Prostate gland (tissue), 2 donors: ENCODE measurements around the gene TAF8. TPM values are rescaled to one million over a fixed set of nuclear protein-coding genes. Genes with fewer than 3 reads are reported as not detected.
A peak's percentile ranks its signal among the peaks of the same experiment; 100 is the strongest.

ENCODE experiments used
- DNase-seq: peaks from one replicate; pipeline ENCODE4 v3.0.0-alpha.2; 2019; ENCODE audit warnings: low spot score
- H3K27ac ChIP-seq, 2 donors: fragments of 200-600 bp; sonication (generic); 2 replicates each; pipeline ENCODE4 v1.5.1; 2017 to 2019
- H3K27me3 ChIP-seq: fragments of 200-600 bp; sonication (generic); replicated peaks from 2 replicates; pipeline ENCODE4 v1.5.1; 2019; ENCODE audit not compliant: insufficient read depth
- H3K36me3 ChIP-seq, 2 donors: fragments of 200-600 bp; sonication (generic); 1 replicate in 1 of 2; 2 replicates in 1 of 2; pipeline versions ENCODE4 v1.5.1 to v1.8.1; 2017 to 2019
- H3K4me1 ChIP-seq: fragments of 200-600 bp; sonication (generic); replicated peaks from 2 replicates; pipeline ENCODE4 v1.5.1; 2019
- H3K4me3 ChIP-seq, 2 donors: fragments of 200-600 bp; sonication (generic); 2 replicates each; pipeline ENCODE4 v1.5.1; 2017 to 2019
- H3K9me3 ChIP-seq: fragments of 200-600 bp; sonication (generic); 2 replicates; pipeline ENCODE4 v1.5.1; 2017
- POLR2A ChIP-seq: fragments of 450-650 bp; IDR thresholded peaks from one replicate; pipeline ENCODE4 v1.6.1; 2016; ENCODE audit warnings: antibody characterized with exemption, mild to moderate bottlenecking
- POLR2AphosphoS5 ChIP-seq: sonication (generic); formaldehyde crosslinking; IDR thresholded peaks from one replicate; pipeline ENCODE4 v1.6.1; 2017; ENCODE audit warnings: antibody characterized with exemption
- WGBS: methylation state at CpG from one replicate; pipeline ENCODE4 v1.1.5; 2018; 5-methylcytosine and 5-hydroxymethylcytosine counted together
- intact Hi-C: fragments of 100-400 bp; cut with DNase I; formaldehyde crosslinking; loops from one replicate; pipeline ENCODE4 v1.14.2; 2022
- total RNA-seq, 2 donors: library from RNA; depleted of rRNA; stranded (reverse); fragments of >200 nt; gene quantifications; one replicate each; pipeline ENCODE4 v1.1.0, GENCODE V29; 2016
- TF ChIP-seq, protein P1 (sequence below), 4 experiments: fragments of 200-600 bp in 2 of 4; fragments of 450-650 bp in 2 of 4; sonication (generic) in 2 of 4; IDR thresholded peaks; 1 replicate in 3 of 4; 2 replicates in 1 of 4; pipeline ENCODE4 v1.5.1; 2016 to 2019; ENCODE audit warnings: antibody characterized with exemption in 4 of 4, mild to moderate bottlenecking in 2 of 4, moderate library complexity in 2 of 4

The TAF8 gene
- total RNA-seq, 2 donors from 2014 or later, result 35.4 to 42.5 TPM

GRCh38 chr6:42038163-42038562, 12.2 kb upstream of the TAF8 start:
- peaks cover 7% of the 10 kb centered on the region for H3K4me1 ChIP-seq
- DNase-seq, result no peak
- H3K27ac ChIP-seq, result no peak overlapping the region
- intact Hi-C loops, result no loop called here
- no peaks in the 10 kb centered on the region for H3K36me3 ChIP-seq
- no peaks in the 10 kb centered on the region for H3K9me3 ChIP-seq
- no peak overlapping the region for H3K4me3 ChIP-seq
- TF ChIP-seq POLR2AphosphoS5 (no peak), POLR2A (no peak)
- TF ChIP-seq, protein P1, sequence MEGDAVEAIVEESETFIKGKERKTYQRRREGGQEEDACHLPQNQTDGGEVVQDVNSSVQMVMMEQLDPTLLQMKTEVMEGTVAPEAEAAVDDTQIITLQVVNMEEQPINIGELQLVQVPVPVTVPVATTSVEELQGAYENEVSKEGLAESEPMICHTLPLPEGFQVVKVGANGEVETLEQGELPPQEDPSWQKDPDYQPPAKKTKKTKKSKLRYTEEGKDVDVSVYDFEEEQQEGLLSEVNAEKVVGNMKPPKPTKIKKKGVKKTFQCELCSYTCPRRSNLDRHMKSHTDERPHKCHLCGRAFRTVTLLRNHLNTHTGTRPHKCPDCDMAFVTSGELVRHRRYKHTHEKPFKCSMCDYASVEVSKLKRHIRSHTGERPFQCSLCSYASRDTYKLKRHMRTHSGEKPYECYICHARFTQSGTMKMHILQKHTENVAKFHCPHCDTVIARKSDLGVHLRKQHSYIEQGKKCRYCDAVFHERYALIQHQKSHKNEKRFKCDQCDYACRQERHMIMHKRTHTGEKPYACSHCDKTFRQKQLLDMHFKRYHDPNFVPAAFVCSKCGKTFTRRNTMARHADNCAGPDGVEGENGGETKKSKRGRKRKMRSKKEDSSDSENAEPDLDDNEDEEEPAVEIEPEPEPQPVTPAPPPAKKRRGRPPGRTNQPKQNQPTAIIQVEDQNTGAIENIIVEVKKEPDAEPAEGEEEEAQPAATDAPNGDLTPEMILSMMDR (IDR thresholded peaks at IDR 0.05), result no peak
- WGBS, result 98% methylated on average over 3 of the region's 3 CpGs
- H3K27me3 ChIP-seq, result no peaks in the 10 kb centered on the region

GRCh38 chr6:42038811-42039408, 11.4 kb upstream of the TAF8 start:
- 75% methylated on average over 2 of the region's 2 CpGs for WGBS
- intact Hi-C loops, result no loop called here

DNA sequence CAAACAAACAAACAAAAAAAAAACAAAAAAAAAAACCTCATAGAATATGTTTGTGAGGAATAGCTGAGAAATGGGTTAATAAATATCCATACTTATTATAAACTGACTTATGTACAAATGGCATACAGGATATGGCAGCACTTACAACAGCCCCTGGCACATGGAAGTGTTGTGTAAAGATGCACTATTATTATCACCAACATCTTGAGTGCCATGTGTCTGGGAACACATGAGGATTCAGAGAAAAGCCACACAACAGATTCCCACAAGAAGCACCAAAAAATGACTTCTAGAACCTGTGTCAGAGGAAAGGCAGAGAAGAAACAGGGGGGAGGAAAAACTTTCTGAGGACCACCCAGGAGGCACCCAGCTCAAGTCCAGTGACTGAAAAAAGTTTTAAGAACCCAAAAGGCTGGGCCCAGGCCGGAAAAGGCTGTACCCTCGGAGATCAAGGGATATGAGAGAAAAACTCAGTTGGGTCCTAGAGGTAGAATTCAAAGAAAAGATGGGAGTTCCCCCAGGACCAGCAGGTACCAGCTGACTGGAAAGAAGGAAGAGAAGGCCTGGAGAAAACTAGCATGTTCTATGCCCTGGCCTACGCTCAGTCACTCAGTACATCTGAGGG, 9.4 kb upstream of the TAF8 start:
- Histone ChIP-seq H3K27me3 (no peaks in the 10 kb centered on the region), H3K4me1 (peaks cover 23% of the 10 kb centered on the region), H3K27ac (peak overlapping the region in 1 of 2 donors; percentile 40), H3K4me3 (no peak overlapping the region), H3K36me3 (no peaks in the 10 kb centered on the region), H3K9me3 (no peaks in the 10 kb centered on the region)
- no peak for DNase-seq
- 68% methylated on average over 3 of the region's 3 CpGs for WGBS
- intact Hi-C loops, result loop anchor here (5.0 kb wide), 1 partner anchor 99 kb away; the partner anchor contains the start of gene CCND3
- TF ChIP-seq, protein P1 (IDR thresholded peaks at IDR 0.05), result no peak
- TF ChIP-seq POLR2AphosphoS5, result no peak
- TF ChIP-seq POLR2A, result no peak

More at GRCh38 chr6:42038811-42039408, 11.4 kb upstream of the TAF8 start:
- Histone ChIP-seq H3K36me3 (no peaks in the 10 kb centered on the region), H3K9me3 (no peaks in the 10 kb centered on the region), H3K27me3 (no peaks in the 10 kb centered on the region), H3K4me3 (no peak overlapping the region), H3K27ac (no peak overlapping the region), H3K4me1 (peaks cover 12% of the 10 kb centered on the region)
- no peak for DNase-seq
- TF ChIP-seq POLR2AphosphoS5, result no peak

GRCh38 chr6:42041481-42042053, 8.8 kb upstream of the TAF8 start:
- H3K27me3 ChIP-seq, result no peaks in the 10 kb centered on the region
- DNase-seq, result no peak
- H3K9me3 ChIP-seq, result no peaks in the 10 kb centered on the region
- no peak for TF ChIP-seq POLR2A
- TF ChIP-seq POLR2AphosphoS5, result no peak
- TF ChIP-seq, protein P1 (IDR thresholded peaks at IDR 0.05), result no peak
- no peaks in the 10 kb centered on the region for H3K36me3 ChIP-seq
- intact Hi-C loops, result loop anchor here (5.0 kb wide), 1 partner anchor 99 kb away; the partner anchor contains the start of gene CCND3
- H3K27ac ChIP-seq, result peak overlapping the region in 1 of 2 donors; percentile 40
- peaks cover 29% of the 10 kb centered on the region for H3K4me1 ChIP-seq
- H3K4me3 ChIP-seq, result no peak overlapping the region
- WGBS, result 53% methylated on average over 7 of the region's 7 CpGs

- no peak for TF ChIP-seq POLR2AphosphoS5
- TF ChIP-seq POLR2A, result no peak
- TF ChIP-seq, protein P1 (IDR thresholded peaks at IDR 0.05), result no peak
- H3K4me3 ChIP-seq, result no peak overlapping the region
- no peaks in the 10 kb centered on the region for H3K9me3 ChIP-seq
- DNase-seq, result no peak
- intact Hi-C loops, result loop anchor here (5.0 kb wide), 1 partner anchor 100 kb away; the partner anchor contains the start of gene CCND3
- H3K27ac ChIP-seq, result no peak overlapping the region
- H3K36me3 ChIP-seq, result no peaks in the 10 kb centered on the region
- H3K27me3 ChIP-seq, result no peaks in the 10 kb centered on the region
- peaks cover 34% of the 10 kb centered on the region for H3K4me1 ChIP-seq
- 85% methylated on average over 14 of the region's 14 CpGs for whole genome bisulfite sequencing
Measured at GRCh38 chr6:42042108-42042507, 8.2 kb upstream of the TAF8 start.
